Stimulated activated naive CD8-positive, alpha-beta T cell treated with anti-CD3 and anti-CD28 coated beads, Interleukin-15, Interleukin-2, amounts not matched to agents 100 ng/mL and 50 ng/mL, for 24 hours (primary cell): ENCODE measurements around the gene MEG3.

Source experiments
- H3K27ac Mint-ChIP-seq: one replicate; pipeline ENCODE4 v1.8.0; 2021; ENCODE audit warnings: mild to moderate bottlenecking, mixed read lengths
- H3K27me3 Mint-ChIP-seq: one replicate; pipeline ENCODE4 v1.8.0; 2021; ENCODE audit warnings: mixed read lengths
- H3K36me3 Mint-ChIP-seq: one replicate; pipeline ENCODE4 v1.8.0; 2021; ENCODE audit warnings: low read depth, mixed read lengths
- H3K4me1 Mint-ChIP-seq: one replicate; pipeline ENCODE4 v1.8.0; 2021; ENCODE audit warnings: low read depth, mixed read lengths
- H3K4me3 Mint-ChIP-seq: one replicate; pipeline ENCODE4 v1.8.0; 2021; ENCODE audit warnings: mild to moderate bottlenecking, mixed read lengths
- H3K9me3 Mint-ChIP-seq: one replicate; pipeline ENCODE4 v1.8.0; 2021; ENCODE audit warnings: mixed read lengths

The MEG3 gene

GRCh38 chr14:100825713-100826331 is at the start of gene MEG3:
TSS of gene MEG3 (plus strand) at chr14:100826118.
- Mint-ChIP-seq H3K27me3 (peaks cover 48% of the 10 kb centered on the region), H3K27ac (no peak within 1 kb of the TSS)

GRCh38 chr14:100776681-100777365 is 49.1 kb upstream of the MEG3 start:
- Mint-ChIP-seq H3K9me3 (no peaks in the 10 kb centered on the region), H3K36me3 (no peaks in the 10 kb centered on the region), H3K4me1 (no peaks in the 10 kb centered on the region), H3K27me3 (no peaks in the 10 kb centered on the region), H3K27ac (no peak overlapping the region), H3K4me3 (no peak overlapping the region)

More at GRCh38 chr14:100825713-100826331, at the start of gene MEG3:
- peaks cover 4% of the 10 kb centered on the region for H3K9me3 Mint-ChIP-seq
- peaks cover 4% of the 10 kb centered on the region for H3K36me3 Mint-ChIP-seq
- H3K4me1 Mint-ChIP-seq, result peaks cover 4% of the 10 kb centered on the region
- peak within 1 kb of the TSS; percentile 20 for H3K4me3 Mint-ChIP-seq

- H3K27ac Mint-ChIP-seq, result no peak overlapping the region
- H3K36me3 Mint-ChIP-seq, result no peaks in the 10 kb centered on the region
- H3K9me3 Mint-ChIP-seq, result no peaks in the 10 kb centered on the region
- H3K27me3 Mint-ChIP-seq, result no peaks in the 10 kb centered on the region
- H3K4me3 Mint-ChIP-seq, result no peak overlapping the region
- no peaks in the 10 kb centered on the region for H3K4me1 Mint-ChIP-seq
Observed at GRCh38 chr14:100777366-100777817, 48.5 kb upstream of the MEG3 start.

- no peaks in the 10 kb centered on the region for H3K9me3 Mint-ChIP-seq
- no peaks in the 10 kb centered on the region for H3K27me3 Mint-ChIP-seq
- no peaks in the 10 kb centered on the region for H3K4me1 Mint-ChIP-seq
- H3K27ac Mint-ChIP-seq, result no peak overlapping the region
- no peaks in the 10 kb centered on the region for H3K36me3 Mint-ChIP-seq
- no peak overlapping the region for H3K4me3 Mint-ChIP-seq
Observed at GRCh38 chr14:100777818-100778525, 47.9 kb upstream of the MEG3 start.

- no peaks in the 10 kb centered on the region for H3K36me3 Mint-ChIP-seq
- H3K27ac Mint-ChIP-seq, result no peak overlapping the region
- H3K4me3 Mint-ChIP-seq, result no peak overlapping the region
- H3K4me1 Mint-ChIP-seq, result no peaks in the 10 kb centered on the region
- H3K9me3 Mint-ChIP-seq, result no peaks in the 10 kb centered on the region
- H3K27me3 Mint-ChIP-seq, result no peaks in the 10 kb centered on the region
Observed at GRCh38 chr14:100778526-100778882, 47.4 kb upstream of the MEG3 start.

- Mint-ChIP-seq H3K27me3 (no peaks in the 10 kb centered on the region), H3K36me3 (no peaks in the 10 kb centered on the region), H3K9me3 (no peaks in the 10 kb centered on the region), H3K4me1 (no peaks in the 10 kb centered on the region), H3K4me3 (no peak overlapping the region), H3K27ac (no peak overlapping the region)
Observed at GRCh38 chr14:100778951-100779690, 46.8 kb upstream of the MEG3 start.

GRCh38 chr14:100779691-100780080 is 46.2 kb upstream of the MEG3 start:
- Mint-ChIP-seq H3K4me3 (no peak overlapping the region), H3K4me1 (no peaks in the 10 kb centered on the region), H3K9me3 (no peaks in the 10 kb centered on the region), H3K27me3 (no peaks in the 10 kb centered on the region), H3K27ac (no peak overlapping the region), H3K36me3 (no peaks in the 10 kb centered on the region)

- Mint-ChIP-seq H3K4me1 (no peaks in the 10 kb centered on the region), H3K9me3 (no peaks in the 10 kb centered on the region)
Observed at GRCh38 chr14:100780246-100780645, 45.7 kb upstream of the MEG3 start.

GRCh38 chr14:100780646-100781355 is 45.1 kb upstream of the MEG3 start:
- H3K36me3 Mint-ChIP-seq, result no peaks in the 10 kb centered on the region
- H3K9me3 Mint-ChIP-seq, result no peaks in the 10 kb centered on the region
- H3K27ac Mint-ChIP-seq, result no peak overlapping the region
- no peak overlapping the region for H3K4me3 Mint-ChIP-seq
- H3K27me3 Mint-ChIP-seq, result no peaks in the 10 kb centered on the region
- no peaks in the 10 kb centered on the region for H3K4me1 Mint-ChIP-seq

More at GRCh38 chr14:100780246-100780645, 45.7 kb upstream of the MEG3 start:
- Mint-ChIP-seq H3K27ac (no peak overlapping the region), H3K36me3 (no peaks in the 10 kb centered on the region), H3K4me3 (no peak overlapping the region), H3K27me3 (no peaks in the 10 kb centered on the region)

GRCh38 chr14:100781952-100782351 is 44.0 kb upstream of the MEG3 start:
- H3K36me3 Mint-ChIP-seq, result no peaks in the 10 kb centered on the region
- no peaks in the 10 kb centered on the region for H3K4me1 Mint-ChIP-seq
- H3K4me3 Mint-ChIP-seq, result no peak overlapping the region
- H3K9me3 Mint-ChIP-seq, result no peaks in the 10 kb centered on the region
- no peak overlapping the region for H3K27ac Mint-ChIP-seq
- no peaks in the 10 kb centered on the region for H3K27me3 Mint-ChIP-seq

- H3K27me3 Mint-ChIP-seq, result no peaks in the 10 kb centered on the region
Observed at GRCh38 chr14:100782516-100783320, 43.2 kb upstream of the MEG3 start.

GRCh38 chr14:100783630-100784370 is 42.1 kb upstream of the MEG3 start:
- no peaks in the 10 kb centered on the region for H3K36me3 Mint-ChIP-seq
- H3K27me3 Mint-ChIP-seq, result no peaks in the 10 kb centered on the region
- H3K4me1 Mint-ChIP-seq, result no peaks in the 10 kb centered on the region
- H3K27ac Mint-ChIP-seq, result no peak overlapping the region
- H3K9me3 Mint-ChIP-seq, result no peaks in the 10 kb centered on the region
- H3K4me3 Mint-ChIP-seq, result no peak overlapping the region

More at GRCh38 chr14:100782516-100783320, 43.2 kb upstream of the MEG3 start:
- no peaks in the 10 kb centered on the region for H3K36me3 Mint-ChIP-seq
- no peak overlapping the region for H3K4me3 Mint-ChIP-seq
- no peaks in the 10 kb centered on the region for H3K9me3 Mint-ChIP-seq
- no peaks in the 10 kb centered on the region for H3K4me1 Mint-ChIP-seq
- no peak overlapping the region for H3K27ac Mint-ChIP-seq
